ENCODE data around the gene MAMDC4. TPM values are rescaled to one million over a fixed set of nuclear protein-coding genes. Genes with fewer than 3 reads are reported as not detected.

Gene MAMDC4
- total RNA-seq, 1 experiment from 2014 or later, result 17.3 TPM

GRCh38 chr9:136831720-136832104, 20.4 kb upstream of the MAMDC4 start:
- Histone ChIP-seq H4K20me1 (ENCODE audit: insufficient read depth) (no peaks in the 10 kb centered on the region), H3K27me3 (ENCODE audit: insufficient read depth, low read length) (no peaks in the 10 kb centered on the region), H3K4me3 (replicated peaks in 1 of 2; ENCODE audit: low read depth in 1 of 2, low read length in 2 of 2) (no peak overlapping the region), H3K4me2 (ENCODE audit: low read length) (no peak overlapping the region), H3K9me3 (ENCODE audit: control insufficient read depth in 1 of 2, insufficient read depth in 1 of 2, low read depth in 1 of 2, low read length in 2 of 2) (no peaks in the 10 kb centered on the region), H2AFZ (ENCODE audit: low read depth, low read length, poor library complexity, severe bottlenecking) (no peak overlapping the region), H3K27ac (ENCODE audit: low read depth, low read length) (no peak overlapping the region), H3K9me2 (ENCODE audit: insufficient read depth) (no peaks in the 10 kb centered on the region), H3K4me1 (ENCODE audit: control insufficient read depth in 1 of 2, insufficient read depth in 2 of 2, low read length in 2 of 2) (no peaks in the 10 kb centered on the region), H3K9ac (ENCODE audit: low read length) (no peak overlapping the region), H3K36me3 (ENCODE audit: control insufficient read depth in 1 of 2, insufficient read depth in 2 of 2, low read length in 2 of 2) (peaks cover 3 to 13% of the 10 kb centered on the region in 2 experiments), H3K79me2 (ENCODE audit: insufficient read depth, low read length) (no peaks in the 10 kb centered on the region)
- ATAC-seq (no peak), DNase-seq (ENCODE audit: low read depth, low spot score) (no peak)
- intact Hi-C loops (cut with micrococcal nuclease), result no loop called here
- ChIA-PET RAD21 (ENCODE audit: low non-redundant PET in 1 of 2, low total read pairs in 2 of 2, uncharacterized antibody in 2 of 2, unreplicated experiment in 2 of 2) (no interaction called here), CTCF (no interaction called here), POLR2A (no interaction called here)
- no TSS peak for BruUV-seq (replicated peaks)
- TF ChIP-seq SRF (IDR thresholded peaks at IDR 0.05; ENCODE audit: low read depth) (no peak), TCF7L2 (IDR thresholded peaks at IDR 0.05; ENCODE audit: borderline replicate concordance, extremely low read depth, insufficient read depth, insufficient read length) (no peak), SIN3A (IDR thresholded peaks at IDR 0.05; ENCODE audit: low read depth) (no peak), ATF3 (IDR thresholded peaks at IDR 0.05) (no peak), ZNF274 (IDR thresholded peaks at IDR 0.05; ENCODE audit: low read depth, low read length) (no peak), RAD21 (IDR thresholded peaks at IDR 0.05; ENCODE audit: low read depth) (no peak), SP1 (IDR thresholded peaks at IDR 0.05; ENCODE audit: low read depth) (no peak), ELF1 (IDR thresholded peaks at IDR 0.05; ENCODE audit: borderline replicate concordance, low read depth) (no peak)

- CTCF ChIA-PET, result interaction anchor here (0.6 kb wide), 1 partner anchor 13 kb away, joined by 3 read pairs; no protein-coding TSS in a partner anchor
- peaks cover 3 to 13% of the 10 kb centered on the region in 2 experiments for H3K36me3 ChIP-seq (ENCODE audit: control insufficient read depth in 1 of 2, insufficient read depth in 2 of 2, low read length in 2 of 2)
- intact Hi-C loops (cut with micrococcal nuclease), result no loop called here
- TF ChIP-seq EZH2 (IDR thresholded peaks at IDR 0.05) (no peak), SIN3A (IDR thresholded peaks at IDR 0.05; ENCODE audit: low read depth) (no peak), CEBPB (IDR thresholded peaks at IDR 0.05; ENCODE audit: low read depth) (no peak), ZFX (IDR thresholded peaks at IDR 0.05) (no peak), SP1 (IDR thresholded peaks at IDR 0.05; ENCODE audit: low read depth) (no peak), ATF3 (IDR thresholded peaks at IDR 0.05) (no peak), EGR1 (IDR thresholded peaks at IDR 0.05; ENCODE audit: low read depth) (no peak), ELF1 (IDR thresholded peaks at IDR 0.05; ENCODE audit: borderline replicate concordance, low read depth) (no peak), CBX3 (IDR thresholded peaks at IDR 0.05; ENCODE audit: low read depth) (no peak), JUND (IDR thresholded peaks at IDR 0.05) (no peak), TCF7L2 (IDR thresholded peaks at IDR 0.05; ENCODE audit: borderline replicate concordance, extremely low read depth, insufficient read depth, insufficient read length) (no peak), CTCF (IDR thresholded peaks at IDR 0.05 in 2 of 3, conservative IDR thresholded peaks at IDR 0.05 in 1 of 3; ENCODE audit: borderline replicate concordance in 1 of 3, insufficient read depth in 1 of 3, low read depth in 2 of 3, low read length in 2 of 3) (no peak), MAX (IDR thresholded peaks at IDR 0.05) (no peak), YY1 (IDR thresholded peaks at IDR 0.05; ENCODE audit: extremely low read depth, insufficient replicate concordance, low read depth, low read length) (no peak), ZNF274 (IDR thresholded peaks at IDR 0.05; ENCODE audit: low read depth, low read length) (no peak)
These were observed 19.6 kb upstream of the MAMDC4 start for GRCh38 chr9:136832581-136832980.

More at GRCh38 chr9:136832581-136832980, 19.6 kb upstream of the MAMDC4 start:
- Histone ChIP-seq H3K27ac (ENCODE audit: low read depth, low read length) (no peak overlapping the region), H3K9me2 (ENCODE audit: insufficient read depth) (no peaks in the 10 kb centered on the region), H3K27me3 (ENCODE audit: insufficient read depth, low read length) (no peaks in the 10 kb centered on the region), H3K9me3 (ENCODE audit: control insufficient read depth in 1 of 2, insufficient read depth in 1 of 2, low read depth in 1 of 2, low read length in 2 of 2) (no peaks in the 10 kb centered on the region), H2AFZ (ENCODE audit: low read depth, low read length, poor library complexity, severe bottlenecking) (no peak overlapping the region), H3K9ac (ENCODE audit: low read length) (no peak overlapping the region), H3K4me2 (ENCODE audit: low read length) (no peak overlapping the region), H3K4me3 (replicated peaks in 1 of 2; ENCODE audit: low read depth in 1 of 2, low read length in 2 of 2) (no peak overlapping the region), H4K20me1 (ENCODE audit: insufficient read depth) (no peaks in the 10 kb centered on the region), H3K79me2 (ENCODE audit: insufficient read depth, low read length) (no peaks in the 10 kb centered on the region), H3K4me1 (ENCODE audit: control insufficient read depth in 1 of 2, insufficient read depth in 2 of 2, low read length in 2 of 2) (no peaks in the 10 kb centered on the region)
- no peak for DNase-seq (ENCODE audit: low read depth, low spot score)
- ChIA-PET POLR2A (no interaction called here), RAD21 (ENCODE audit: low non-redundant PET in 1 of 2, low total read pairs in 2 of 2, uncharacterized antibody in 2 of 2, unreplicated experiment in 2 of 2) (no interaction called here)
- BruUV-seq (replicated peaks), result no TSS peak
- ATAC-seq, result no peak
